GM18502 (cell line): ENCODE data around the gene TNFAIP3.
A peak's percentile ranks its signal among the peaks of the same experiment; 100 is the strongest.
"Not testable (repeated sequence)": the region's sequence is repeated elsewhere in the genome, so short reads cannot be mapped to it uniquely, and the experiment has no call there.

ENCODE experiments used
- ATAC-seq: cut with Tn5 transposase; IDR thresholded peaks from one replicate; pipeline ENCODE4 v1.9.1; 2021; ENCODE audit warnings: mild to moderate bottlenecking; ENCODE audit not compliant: unreplicated experiment, poor library complexity

Gene TNFAIP3

DNA sequence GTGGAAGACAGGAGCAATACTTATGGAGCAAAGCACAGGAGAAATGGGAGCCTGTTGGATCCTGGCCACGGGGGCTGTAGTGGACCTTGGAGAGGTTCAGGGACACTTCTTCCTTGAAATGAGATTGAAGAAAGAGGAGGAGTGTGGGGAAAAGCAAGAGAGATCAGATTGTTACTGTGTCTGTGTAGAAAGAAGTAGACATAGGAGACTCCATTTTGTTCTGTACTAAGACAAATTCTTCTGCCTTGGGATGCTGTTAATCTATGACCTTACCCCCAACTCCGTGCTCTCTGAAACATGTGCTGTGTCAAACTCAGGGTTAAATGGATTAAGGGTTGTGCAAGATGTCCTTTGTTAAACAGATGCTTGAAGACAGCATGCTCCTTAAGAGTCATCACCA is 22.7 kb upstream of the TNFAIP3 start:
- not testable (repeated sequence) for ATAC-seq

DNA sequence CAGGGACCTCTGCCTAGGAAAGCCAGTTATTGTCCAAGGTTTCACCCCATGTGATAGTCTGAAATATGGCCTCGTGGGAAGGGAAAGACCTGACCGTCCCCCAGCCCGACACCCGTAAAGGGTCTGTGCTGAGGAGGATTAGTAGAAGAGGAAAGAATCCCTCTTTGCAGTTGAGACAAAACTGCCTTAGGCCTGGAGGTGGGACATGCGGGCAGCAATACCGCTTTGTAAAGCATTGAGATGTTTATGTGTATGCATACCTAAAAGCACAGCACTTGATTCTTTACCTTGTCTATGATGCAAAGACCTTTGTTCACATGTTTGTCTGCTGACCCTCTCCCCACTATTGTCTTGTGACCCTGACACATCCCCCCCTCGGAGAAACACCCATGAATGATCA is 22.3 kb upstream of the TNFAIP3 start:
- ATAC-seq: not testable (repeated sequence)

DNA sequence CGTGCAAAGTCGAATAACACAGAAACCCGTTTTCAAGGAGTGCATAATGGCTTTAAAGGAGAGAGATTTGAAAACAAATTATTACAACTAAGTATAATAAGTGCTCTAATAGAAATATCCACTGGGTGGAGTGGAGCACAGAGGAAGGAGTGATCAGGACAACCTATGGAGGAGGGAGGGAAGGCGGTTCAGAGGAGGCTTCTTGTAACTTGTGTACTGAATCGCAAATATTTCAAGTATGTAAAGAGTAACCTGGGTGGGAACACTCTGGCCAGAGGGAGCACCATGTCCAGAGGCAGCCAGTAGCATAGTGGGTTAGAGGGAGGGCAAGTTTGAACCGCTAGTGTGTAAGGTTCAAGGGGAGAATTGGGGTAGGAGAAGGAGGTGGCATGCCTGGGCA is 21.6 kb upstream of the TNFAIP3 start:
- no peak for ATAC-seq

DNA sequence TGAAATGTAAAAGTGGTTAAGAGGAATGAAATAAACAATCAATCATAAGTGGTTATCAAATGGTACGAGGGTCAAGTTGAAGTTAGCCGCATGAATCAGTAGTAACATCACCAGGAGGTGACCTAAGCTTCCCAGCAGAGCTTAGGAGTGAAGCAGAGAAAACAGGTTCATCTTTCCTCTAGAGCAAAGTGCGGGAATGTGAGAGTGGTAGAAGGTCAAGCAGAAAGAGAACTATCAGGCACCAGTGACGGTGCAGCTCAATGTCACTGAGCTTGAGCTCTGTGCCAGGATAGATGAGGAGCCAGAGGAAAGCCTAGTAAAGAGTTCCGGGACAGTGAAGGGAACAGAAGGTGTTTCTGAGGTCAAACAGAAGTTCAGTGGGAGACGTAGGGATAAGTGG is 20.8 kb upstream of the TNFAIP3 start:
- ATAC-seq: no peak

DNA sequence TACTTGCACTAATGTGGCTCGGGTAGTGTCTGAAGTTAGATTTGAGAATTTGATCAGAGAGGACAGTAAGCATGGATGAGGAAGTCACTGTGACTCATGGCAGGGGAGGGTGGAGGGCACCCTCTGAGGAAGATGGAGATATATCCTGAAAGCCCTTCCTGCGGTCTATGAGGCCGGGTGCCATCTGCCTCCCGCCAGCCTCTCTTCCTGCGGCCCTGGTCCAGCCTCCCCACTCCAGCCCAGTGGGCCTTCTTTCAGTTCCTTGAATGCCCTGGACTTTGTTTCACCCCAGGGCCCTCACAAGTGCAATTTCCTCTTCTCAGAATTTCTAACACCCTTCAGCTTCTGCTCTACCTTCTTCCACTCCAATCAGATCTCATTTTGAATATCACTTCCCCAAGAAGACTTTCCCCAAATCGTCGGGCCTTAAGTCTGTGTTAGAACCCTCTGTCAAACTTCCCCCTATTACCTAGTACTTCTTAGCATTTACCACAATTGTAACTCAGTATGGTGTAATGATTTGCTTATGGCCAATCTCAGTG is 20.2 kb upstream of the TNFAIP3 start:
- peak; percentile 66 for ATAC-seq

DNA sequence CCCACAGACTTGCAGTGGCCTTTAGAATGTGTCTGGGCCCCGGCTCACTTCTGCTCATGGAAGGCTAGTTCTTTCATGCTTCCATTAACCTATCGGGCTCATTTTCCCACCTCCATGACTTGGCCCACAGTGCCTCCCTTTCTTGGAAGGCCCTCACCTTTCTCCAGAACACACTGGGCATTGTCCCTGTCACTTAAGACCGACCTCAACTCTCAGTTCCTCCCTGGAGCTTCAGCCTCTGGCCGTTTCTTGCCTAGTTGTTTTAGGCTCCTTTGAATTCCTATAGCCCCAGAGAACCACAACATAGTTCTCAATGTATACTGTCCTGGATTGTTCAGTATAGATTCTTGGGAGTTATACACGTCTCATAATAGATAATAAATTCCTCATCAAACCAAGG is 19.3 kb upstream of the TNFAIP3 start:
- no peak for ATAC-seq

DNA sequence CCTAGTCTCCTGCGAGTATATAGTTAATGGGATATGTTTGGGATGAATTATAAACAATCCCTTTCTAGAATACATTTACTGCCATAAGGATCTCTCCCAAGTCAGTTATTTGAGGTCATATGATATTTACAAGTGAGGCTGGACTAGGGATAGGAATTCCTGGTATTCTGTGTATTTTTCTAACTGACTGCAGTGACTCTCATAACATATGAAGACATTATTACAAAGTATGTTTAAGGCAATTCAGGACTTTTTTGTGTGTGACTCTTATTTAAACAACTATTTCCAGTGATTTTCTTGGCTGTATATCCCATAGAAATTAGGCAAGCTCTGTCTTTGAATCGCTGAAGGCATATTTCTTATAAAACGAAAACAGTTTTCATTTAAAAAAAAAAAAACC is 18.4 kb upstream of the TNFAIP3 start:
- no peak for ATAC-seq

DNA sequence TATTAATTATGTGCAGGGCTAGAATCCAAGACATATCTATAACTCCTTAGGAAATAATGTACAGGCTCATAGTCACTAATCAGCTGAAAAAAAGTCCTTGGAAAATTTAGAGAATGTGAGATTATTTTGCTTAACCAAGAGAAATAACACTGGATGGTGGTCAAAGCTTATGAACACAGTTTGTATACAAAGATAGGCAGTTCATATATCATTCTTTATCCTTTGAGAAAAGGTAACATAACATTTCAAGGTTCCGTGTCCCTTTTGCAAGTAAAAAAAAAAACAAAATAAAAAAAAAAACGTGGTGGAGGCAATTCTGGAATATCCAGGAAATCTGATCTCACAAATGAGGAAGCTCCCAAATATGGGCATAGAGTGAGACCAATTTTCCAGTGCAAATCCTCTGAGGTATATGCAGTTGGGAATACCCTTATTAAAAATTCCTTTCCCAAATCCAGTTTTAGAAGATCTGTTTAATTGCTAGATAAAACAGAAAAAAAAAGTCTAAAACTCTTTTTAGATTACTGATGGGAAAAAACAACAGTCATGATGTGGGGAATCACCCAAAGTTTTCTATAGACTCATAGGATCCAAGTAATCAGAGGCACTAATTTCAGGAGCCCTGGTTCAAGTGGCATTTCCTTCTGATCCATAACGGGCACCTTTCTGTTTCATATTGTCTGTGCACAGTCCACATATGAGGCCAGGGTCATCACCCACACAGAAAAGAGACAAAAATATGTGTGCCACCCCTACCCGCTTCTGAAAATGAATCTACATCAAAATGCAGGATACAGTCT is 17.7 kb upstream of the TNFAIP3 start:
- no peak for ATAC-seq

DNA sequence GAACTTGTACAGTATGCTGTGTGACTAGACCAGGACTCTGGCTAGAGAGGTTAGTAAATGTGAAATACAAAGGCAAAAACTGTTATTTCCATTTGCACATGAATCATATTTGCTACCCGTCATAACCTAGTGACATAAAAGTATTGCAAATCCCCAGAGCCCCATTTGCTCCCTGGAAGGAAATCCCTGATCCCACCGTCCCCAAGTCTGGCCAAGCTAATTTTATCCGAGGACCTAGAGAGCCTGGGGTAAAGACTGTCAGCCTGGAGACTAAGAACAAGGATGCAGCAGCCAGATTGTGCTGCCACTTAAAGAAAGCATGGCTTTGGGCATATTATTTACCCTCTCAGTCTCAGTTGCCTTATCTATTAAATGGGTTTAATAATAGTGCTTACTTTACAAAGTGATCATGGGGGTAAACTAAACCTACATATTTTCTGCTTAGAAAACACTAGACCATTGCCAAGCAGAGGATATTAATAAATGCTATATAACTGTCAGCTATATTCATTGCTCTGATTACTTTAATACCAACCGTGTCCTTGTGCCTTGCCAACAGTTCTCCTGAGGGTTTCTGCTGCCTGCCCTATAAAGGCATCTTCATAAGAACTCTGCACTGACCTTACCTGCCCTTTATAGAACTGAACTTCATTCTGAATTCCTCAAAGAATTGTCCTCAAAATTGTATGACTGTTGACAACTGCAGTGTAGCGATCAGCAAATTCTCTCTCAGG is 16.9 kb upstream of the TNFAIP3 start:
- no peak for ATAC-seq

DNA sequence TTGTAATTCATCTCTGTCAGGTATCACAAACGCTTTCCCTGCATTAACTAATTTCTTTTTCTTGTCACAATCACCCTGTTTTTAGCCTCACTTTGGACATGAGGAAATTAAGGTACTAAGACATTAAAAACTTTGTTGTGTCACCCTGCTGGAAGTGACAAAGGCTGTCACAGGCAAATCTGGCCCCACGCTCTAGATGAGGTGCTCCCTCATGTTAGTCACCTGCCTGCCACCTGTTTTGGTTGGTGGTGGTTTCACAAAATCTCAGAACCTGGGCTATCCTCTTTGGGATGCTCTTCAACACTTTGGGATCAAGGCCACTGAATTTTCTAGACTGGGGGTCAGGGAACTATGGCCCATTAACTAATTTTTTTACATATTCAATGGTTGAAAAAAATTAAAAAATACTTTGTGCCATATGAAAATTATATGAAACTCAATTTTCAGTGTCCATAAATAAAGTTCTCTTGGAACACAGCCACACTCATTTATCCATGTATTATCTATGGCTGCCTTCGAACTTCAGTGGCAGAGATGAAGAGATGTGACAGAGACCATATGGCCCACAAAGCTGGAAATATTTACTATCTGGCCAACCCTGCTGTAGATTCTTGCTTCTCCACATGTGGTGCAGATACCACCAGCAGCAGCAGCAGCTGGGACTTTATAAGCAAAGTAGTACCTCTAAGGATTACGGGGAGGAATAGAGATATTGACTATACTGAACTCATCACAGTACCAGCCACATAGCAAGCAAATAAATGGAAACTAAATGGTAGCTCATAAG is 16.1 kb upstream of the TNFAIP3 start:
- no peak for ATAC-seq

DNA sequence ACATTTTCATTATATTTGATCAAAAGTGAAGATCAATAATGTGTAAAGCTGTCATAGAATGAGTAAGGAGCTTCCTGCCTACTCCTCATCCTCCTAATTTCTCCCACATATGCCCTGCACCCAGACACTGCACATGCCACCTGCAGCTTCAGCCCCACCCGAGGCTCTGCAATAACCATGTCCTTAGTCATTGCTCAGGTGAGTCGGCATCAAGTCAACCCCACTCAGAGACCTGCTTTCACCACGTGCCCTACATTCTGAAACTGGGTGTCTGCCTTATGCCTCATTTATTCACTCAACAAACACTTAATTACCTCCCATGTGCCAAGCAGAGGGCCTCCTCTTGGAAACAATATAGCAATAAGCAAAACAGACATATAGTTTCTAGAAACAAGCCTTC is 15.4 kb upstream of the TNFAIP3 start:
- ATAC-seq: no peak

DNA sequence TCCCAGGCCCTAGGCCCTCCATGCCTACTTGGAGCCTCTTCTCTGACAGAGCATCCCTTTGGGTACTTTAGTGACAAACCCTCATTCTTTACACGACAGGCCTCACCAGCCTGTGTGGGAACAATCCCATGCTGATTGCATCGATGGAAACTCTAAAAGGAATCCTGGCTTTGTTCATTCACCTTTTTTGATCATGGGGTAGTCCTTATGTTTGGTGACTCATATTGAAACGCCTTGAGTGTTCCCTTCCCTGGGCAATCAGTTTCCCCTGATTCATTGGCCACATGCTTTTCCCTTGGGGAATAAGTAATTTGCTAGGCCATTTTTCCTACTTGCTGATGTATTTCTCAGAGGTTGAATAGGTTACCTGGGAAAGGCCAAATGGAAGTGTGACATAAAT is 14.7 kb upstream of the TNFAIP3 start:
- ATAC-seq: no peak

DNA sequence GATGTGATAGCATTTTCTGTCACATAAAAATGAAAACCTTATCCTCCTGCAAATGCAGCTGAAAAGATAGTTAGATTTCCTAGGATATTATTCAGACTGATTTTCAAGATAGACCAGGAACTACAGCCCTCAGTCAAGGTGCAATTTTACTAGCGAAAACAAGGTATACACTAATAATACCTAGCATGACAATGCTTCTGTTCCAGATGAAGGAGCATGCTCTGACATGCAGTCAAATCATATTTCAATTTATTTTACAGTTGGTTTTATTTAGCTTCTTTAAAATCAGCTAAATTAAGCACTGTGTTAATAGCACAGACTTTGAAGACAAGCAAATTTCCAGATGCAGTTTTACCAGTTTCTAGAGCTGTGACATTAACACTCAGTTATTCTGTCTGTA is 14.2 kb upstream of the TNFAIP3 start:
- ATAC-seq: no peak

DNA sequence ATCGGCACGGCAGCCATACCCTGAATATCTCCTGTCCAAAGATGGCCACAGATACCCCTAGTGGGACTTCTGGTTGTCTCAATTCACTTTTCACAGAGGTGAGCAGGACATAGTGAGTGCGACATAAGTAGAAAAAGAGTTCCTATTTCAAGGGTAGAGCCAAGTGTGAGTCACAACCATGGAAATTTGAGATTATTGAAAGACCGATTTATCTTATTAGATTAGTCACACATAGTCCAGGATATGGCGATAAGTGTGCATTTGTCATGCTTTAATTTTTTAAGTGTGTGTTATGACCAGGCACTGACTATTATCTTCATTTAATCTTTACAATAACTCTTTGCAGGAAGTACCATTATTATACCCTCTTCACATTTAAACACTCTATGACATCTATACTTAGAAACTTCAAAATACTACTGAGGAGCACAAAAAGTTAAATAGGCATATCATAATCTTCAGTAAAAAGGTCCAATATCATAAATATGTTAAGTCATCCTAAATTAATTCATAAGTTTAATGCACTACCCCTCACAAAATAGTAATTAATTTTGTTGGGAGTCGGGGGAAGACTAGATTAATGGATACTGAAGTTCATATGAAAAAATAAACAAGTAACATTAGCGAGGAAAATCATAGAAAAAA is 13.4 kb upstream of the TNFAIP3 start:
- no peak for ATAC-seq

DNA sequence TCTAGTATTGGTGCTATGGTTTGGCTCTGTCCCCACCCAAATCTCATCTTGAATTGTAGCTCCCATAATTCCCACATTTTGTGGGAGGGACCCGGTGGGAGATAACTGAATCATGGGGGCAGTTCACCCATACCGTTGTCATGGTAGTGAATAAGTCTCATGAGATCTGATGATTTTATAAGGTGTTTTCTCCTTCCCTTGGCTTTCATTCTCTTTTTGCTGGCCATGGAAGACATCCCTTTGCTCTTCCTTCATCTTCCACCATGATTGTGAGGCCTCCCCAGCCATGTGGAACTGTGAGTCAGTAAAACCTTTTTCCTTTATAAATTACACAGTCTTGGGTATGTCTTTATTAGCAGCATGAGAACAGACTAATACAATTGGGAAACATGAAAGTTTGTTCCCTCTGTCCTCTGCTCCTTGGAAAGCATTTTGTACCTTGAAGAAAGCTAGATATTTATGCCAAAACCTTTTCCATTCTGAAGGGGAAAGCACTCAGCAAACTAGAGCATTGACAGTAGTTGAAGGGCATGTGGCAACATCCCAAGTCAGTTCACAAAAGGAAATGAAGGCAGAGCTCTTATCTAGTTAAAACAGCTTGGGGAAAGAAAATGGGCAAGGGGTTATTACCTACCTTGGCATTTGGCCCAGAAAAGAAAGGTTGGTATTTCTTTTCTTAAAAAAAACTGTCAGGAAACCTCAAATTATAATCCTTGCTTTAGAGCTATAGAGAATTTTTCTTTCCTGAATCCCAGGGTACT is 10.7 kb upstream of the TNFAIP3 start:
- ATAC-seq: no peak

DNA sequence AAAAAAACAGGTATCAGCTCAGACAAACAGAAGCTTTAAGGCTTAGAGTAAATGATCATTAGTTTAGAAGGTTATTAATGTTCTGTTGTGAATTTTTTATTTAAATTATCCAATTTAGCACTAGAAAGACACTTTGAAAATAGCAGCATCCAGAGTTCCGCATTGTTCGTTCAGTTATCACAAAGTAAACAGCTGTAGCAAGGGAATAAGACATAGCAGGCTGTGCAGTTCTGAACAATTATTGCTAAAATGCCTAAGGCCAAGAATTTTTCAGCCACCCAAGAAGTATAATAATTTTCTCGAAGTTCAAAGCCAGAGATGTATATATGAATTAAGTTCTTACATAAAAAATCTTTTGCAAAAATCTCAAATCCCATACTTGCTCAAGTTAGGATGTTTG is 8.0 kb upstream of the TNFAIP3 start:
- no peak for ATAC-seq

DNA sequence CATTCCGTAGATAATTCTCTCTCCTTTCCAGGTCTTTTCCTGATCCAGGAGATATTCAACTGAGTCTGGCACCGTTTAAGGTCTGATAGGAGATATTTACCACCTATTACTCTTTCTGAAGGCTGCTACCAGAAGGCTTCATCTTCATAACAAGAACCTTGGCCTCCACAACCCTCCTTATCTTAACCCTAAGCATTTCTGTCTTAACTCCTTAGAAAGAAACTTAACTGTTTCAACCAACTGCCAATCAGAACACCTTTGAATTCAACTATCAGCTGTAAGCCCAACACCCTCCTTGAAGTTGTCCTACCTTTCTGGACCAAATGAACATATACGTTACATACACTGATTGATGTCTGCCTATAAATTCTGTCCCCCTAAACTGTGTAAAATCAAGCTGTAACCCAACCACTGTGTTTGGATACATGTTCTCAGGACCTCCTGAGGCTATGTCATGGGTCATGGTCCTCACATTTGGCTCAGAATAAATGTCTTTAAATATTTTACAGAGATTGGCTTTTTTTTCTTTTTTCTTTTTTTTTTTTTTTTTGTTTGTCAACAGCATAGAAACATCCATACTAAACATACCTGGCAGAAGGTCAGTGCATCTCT is 6.6 kb upstream of the TNFAIP3 start:
- no peak for ATAC-seq

DNA sequence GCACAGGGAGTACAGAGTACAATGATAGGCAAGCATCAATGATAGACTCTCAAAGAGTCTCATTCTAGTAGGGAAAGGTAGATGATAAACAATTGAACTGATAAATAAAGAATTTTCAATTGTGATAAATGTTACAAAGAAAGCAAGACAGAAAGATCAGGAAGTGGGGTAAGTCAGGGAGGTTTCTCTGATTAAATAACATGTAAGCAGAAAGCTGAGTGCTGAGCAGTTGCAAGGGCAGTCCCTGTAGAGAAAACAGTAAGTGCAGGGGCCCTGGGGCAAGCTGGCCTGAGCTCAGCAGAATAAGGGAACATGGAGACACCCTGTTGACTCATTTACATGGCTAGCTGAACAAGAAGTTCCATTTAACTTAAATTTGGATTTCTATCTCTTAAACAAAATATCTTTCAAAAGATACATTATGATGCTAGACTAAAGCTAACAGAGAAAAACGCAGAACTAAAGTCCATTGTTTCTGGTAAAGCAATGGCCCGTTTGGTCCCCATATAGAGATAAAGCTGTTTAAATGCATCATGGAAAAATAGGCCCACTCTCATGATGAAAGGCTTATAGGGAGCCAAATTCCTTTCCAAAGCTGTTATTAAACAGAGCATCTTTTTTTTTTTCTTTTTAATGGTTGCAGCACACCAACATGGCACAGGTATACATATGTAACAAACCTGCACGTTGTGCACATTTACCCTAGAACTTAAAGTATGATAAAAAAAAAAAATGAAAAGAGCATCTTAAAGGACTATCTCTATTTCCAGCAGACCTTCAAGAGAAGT is 5.3 kb upstream of the TNFAIP3 start:
- no peak for ATAC-seq
